ENCODE results near the gene RTEL1. TPM values are rescaled to one million over a fixed set of nuclear protein-coding genes. Genes with fewer than 3 reads are reported as not detected.
A peak's percentile ranks its signal among the peaks of the same experiment; 100 is the strongest.

Gene RTEL1
- total RNA-seq, 2 experiments from 2014 or later, result 25.5 to 27.6 TPM

- peaks cover 37% of the 10 kb centered on the region for H3K36me3 Mint-ChIP-seq (ENCODE audit: low read depth)
- peaks cover 26% of the 10 kb centered on the region for H3K4me1 Mint-ChIP-seq (ENCODE audit: low read depth)
- H3K9me3 Mint-ChIP-seq, result no peaks in the 10 kb centered on the region
- no peak overlapping the region for H3K27ac Mint-ChIP-seq
- CTCF ChIA-PET, result no interaction called here
- Histone ChIP-seq H3K9me3 (ENCODE audit: control insufficient read depth in 1 of 2, insufficient read depth in 1 of 2, low read length in 2 of 2) (no peaks in the 10 kb centered on the region), H3K4me1 (ENCODE audit: insufficient read depth, low read length) (peaks cover 52% of the 10 kb centered on the region), H3K36me3 (ENCODE audit: insufficient read depth, low read length) (peaks cover 48% of the 10 kb centered on the region), H3K4me3 (ENCODE audit: low read length) (no peak overlapping the region), H3K27me3 (ENCODE audit: control insufficient read depth in 1 of 2, insufficient read depth in 2 of 2, low read length in 2 of 2) (no peaks in the 10 kb centered on the region), H3K27ac (ENCODE audit: low read depth in 1 of 2, low read length in 2 of 2) (no peak overlapping the region)
- no peak for ATAC-seq (ENCODE audit: poor library complexity)
- POLR2A ChIA-PET, result interaction anchor here (5.0 kb wide), 1 partner anchor 34 kb away, joined by 168 read pairs; the partner anchor contains the start of genes LIME1 and SLC2A4RG
- H3K27me3 Mint-ChIP-seq, result no peaks in the 10 kb centered on the region
- DNase-seq, result peak in 1 of 14 experiments; percentile 13
- intact Hi-C loops (cut with DNase I, micrococcal nuclease), result loop anchor here (5.0 to 10.0 kb wide), 4 partner anchors 253 to 358 kb away; partner anchors contain the start of genes SAMD10 (in 2 of the 2), TCEA2 (in 1 of the 2) and UCKL1 (in 1 of the 2)
- peak overlapping the region; percentile 43 for H3K4me3 Mint-ChIP-seq
- no peak for TF ChIP-seq CTCF (IDR thresholded peaks at IDR 0.05)
Measured at GRCh38 chr20:63704749-63705117, 46.6 kb downstream of the RTEL1 start.

- H3K27me3 ChIP-seq (ENCODE audit: control insufficient read depth in 1 of 2, insufficient read depth in 2 of 2, low read length in 2 of 2), result no peaks in the 10 kb centered on the region
- peaks cover 49% of the 10 kb centered on the region for H3K36me3 ChIP-seq (ENCODE audit: insufficient read depth, low read length)
- H3K27me3 Mint-ChIP-seq, result no peaks in the 10 kb centered on the region
- peaks cover 41% of the 10 kb centered on the region for H3K36me3 Mint-ChIP-seq (ENCODE audit: low read depth)
- no peaks in the 10 kb centered on the region for H3K9me3 ChIP-seq (ENCODE audit: control insufficient read depth in 1 of 2, insufficient read depth in 1 of 2, low read length in 2 of 2)
- peak overlapping the region; percentile 89 for H3K27ac Mint-ChIP-seq
- peaks cover 54% of the 10 kb centered on the region for H3K4me1 ChIP-seq (ENCODE audit: insufficient read depth, low read length)
- no peak for TF ChIP-seq CTCF (IDR thresholded peaks at IDR 0.05)
- DNase-seq, result peak in 1 of 14 experiments; percentile 11
- ChIA-PET POLR2A (interaction anchor here (0.9 to 5.0 kb wide), 4 partner anchors 33 to 184 kb away, joined by 3 to 168 read pairs (median 13); partner anchors contain the start of genes LIME1, PPDPF and SLC2A4RG), CTCF (interaction anchor here (1.2 to 3.9 kb wide), 4 partner anchors 31 to 272 kb away, joined by 3 to 44 read pairs (median 10); partner anchors contain the start of genes LIME1, SLC2A4RG and TPD52L2)
- peaks cover 29% of the 10 kb centered on the region for H3K4me1 Mint-ChIP-seq (ENCODE audit: low read depth)
- H3K27ac ChIP-seq (ENCODE audit: low read depth in 1 of 2, low read length in 2 of 2), result peak overlapping the region in 1 of 2 donors; percentile 71
- no peaks in the 10 kb centered on the region for H3K9me3 Mint-ChIP-seq
- ATAC-seq (ENCODE audit: poor library complexity), result no peak
- H3K4me3 ChIP-seq (ENCODE audit: low read length), result no peak overlapping the region
- peak overlapping the region; percentile 43 for H3K4me3 Mint-ChIP-seq
- intact Hi-C loops (cut with DNase I, micrococcal nuclease), result loop anchor here (1.0 to 10.0 kb wide), 10 partner anchors 31 to 357 kb away; partner anchors contain the start of genes SAMD10 (in 2 of the 2), LIME1 (in 1 of the 2), RTEL1 (in 1 of the 2) and TCEA2 (in 1 of the 2)
Measured at GRCh38 chr20:63705232-63706026, 47.3 kb downstream of the RTEL1 start.

GRCh38 chr20:63706027-63706695 lies 48.0 kb downstream of the RTEL1 start:
- DNase-seq, result peak in 1 of 14 experiments; percentile 26
- H3K4me1 ChIP-seq (ENCODE audit: insufficient read depth, low read length), result peaks cover 47% of the 10 kb centered on the region
- H3K27me3 ChIP-seq (ENCODE audit: control insufficient read depth in 1 of 2, insufficient read depth in 2 of 2, low read length in 2 of 2), result no peaks in the 10 kb centered on the region
- CTCF ChIA-PET, result interaction anchor here (0.6 to 3.9 kb wide), 14 partner anchors 21 to 332 kb away, joined by 3 to 44 read pairs (median 4); partner anchors contain the start of genes LIME1, RTEL1, SLC2A4RG and TPD52L2
- no peak for ATAC-seq (ENCODE audit: poor library complexity)
- peak overlapping the region; percentile 17 to 71 for H3K27ac ChIP-seq (ENCODE audit: low read depth in 1 of 2, low read length in 2 of 2)
- peaks cover 52% of the 10 kb centered on the region for H3K36me3 ChIP-seq (ENCODE audit: insufficient read depth, low read length)
- Mint-ChIP-seq H3K27ac (peak overlapping the region; percentile 89), H3K9me3 (no peaks in the 10 kb centered on the region), H3K4me3 (peak overlapping the region; percentile 88), H3K36me3 (ENCODE audit: low read depth) (peaks cover 48% of the 10 kb centered on the region), H3K27me3 (no peaks in the 10 kb centered on the region), H3K4me1 (ENCODE audit: low read depth) (peaks cover 37% of the 10 kb centered on the region)
- POLR2A ChIA-PET, result interaction anchor here (0.9 to 5.0 kb wide), 8 partner anchors 8 to 185 kb away, joined by 3 to 168 read pairs (median 13); partner anchors contain the start of genes GMEB2, LIME1, PPDPF and SLC2A4RG
- TF ChIP-seq CTCF (IDR thresholded peaks at IDR 0.05), result no peak
- intact Hi-C loops (cut with DNase I, micrococcal nuclease), result loop anchor here (1.0 to 10.0 kb wide), 10 partner anchors 31 to 356 kb away; partner anchors contain the start of genes SAMD10 (in 2 of the 2), LIME1 (in 1 of the 2), RTEL1 (in 1 of the 2) and TCEA2 (in 1 of the 2)
- peak overlapping the region; percentile 76 for H3K4me3 ChIP-seq (ENCODE audit: low read length)
- no peaks in the 10 kb centered on the region for H3K9me3 ChIP-seq (ENCODE audit: control insufficient read depth in 1 of 2, insufficient read depth in 1 of 2, low read length in 2 of 2)

Measured in CD4-positive, alpha-beta T cell (primary cell).